22Rv1 (cell line): ENCODE results near the gene ZNF701.

Experiments used
- ZFX ChIP-seq: fragments of 450-650 bp; IDR thresholded peaks from 2 replicates; pipeline ENCODE4 v1.6.1; 2017; ENCODE audit warnings: antibody characterized with exemption, borderline replicate concordance
- TF ChIP-seq, protein P1 (sequence below): fragments of 450-650 bp; IDR thresholded peaks from 2 replicates; pipeline ENCODE4 v1.5.1; 2017; ENCODE audit warnings: mild to moderate bottlenecking

- TF ChIP-seq, protein P1, sequence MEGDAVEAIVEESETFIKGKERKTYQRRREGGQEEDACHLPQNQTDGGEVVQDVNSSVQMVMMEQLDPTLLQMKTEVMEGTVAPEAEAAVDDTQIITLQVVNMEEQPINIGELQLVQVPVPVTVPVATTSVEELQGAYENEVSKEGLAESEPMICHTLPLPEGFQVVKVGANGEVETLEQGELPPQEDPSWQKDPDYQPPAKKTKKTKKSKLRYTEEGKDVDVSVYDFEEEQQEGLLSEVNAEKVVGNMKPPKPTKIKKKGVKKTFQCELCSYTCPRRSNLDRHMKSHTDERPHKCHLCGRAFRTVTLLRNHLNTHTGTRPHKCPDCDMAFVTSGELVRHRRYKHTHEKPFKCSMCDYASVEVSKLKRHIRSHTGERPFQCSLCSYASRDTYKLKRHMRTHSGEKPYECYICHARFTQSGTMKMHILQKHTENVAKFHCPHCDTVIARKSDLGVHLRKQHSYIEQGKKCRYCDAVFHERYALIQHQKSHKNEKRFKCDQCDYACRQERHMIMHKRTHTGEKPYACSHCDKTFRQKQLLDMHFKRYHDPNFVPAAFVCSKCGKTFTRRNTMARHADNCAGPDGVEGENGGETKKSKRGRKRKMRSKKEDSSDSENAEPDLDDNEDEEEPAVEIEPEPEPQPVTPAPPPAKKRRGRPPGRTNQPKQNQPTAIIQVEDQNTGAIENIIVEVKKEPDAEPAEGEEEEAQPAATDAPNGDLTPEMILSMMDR: no peak
- TF ChIP-seq ZFX: no peak
These were observed 37.6 kb upstream of the ZNF701 start for GRCh38 chr19:52532480-52532879.
